Left ventricle myocardium inferior (tissue), 1 donor: ENCODE measurements around the gene OR2A2. TPM values are rescaled to one million over a fixed set of nuclear protein-coding genes. Genes with fewer than 3 reads are reported as not detected.

Experiments
- DNase-seq: peaks from one replicate; pipeline ENCODE4 v3.0.0-alpha.2; 2020
- H3K27ac ChIP-seq: fragments of 200-600 bp; replicated peaks from 2 replicates; pipeline ENCODE4 v1.8.0; 2021
- H3K27me3 ChIP-seq: fragments of 200-600 bp; 2 replicates; pipeline ENCODE4 v1.8.0; 2021; ENCODE audit warnings: low read depth
- H3K36me3 ChIP-seq: fragments of 200-600 bp; 2 replicates; pipeline ENCODE4 v1.8.0; 2021
- H3K4me1 ChIP-seq: fragments of 200-600 bp; 2 replicates; pipeline ENCODE4 v1.8.0; 2021
- H3K4me3 ChIP-seq: fragments of 200-600 bp; 2 replicates; pipeline ENCODE4 v1.8.0; 2021; ENCODE audit warnings: mild to moderate bottlenecking, moderate library complexity
- H3K9me3 ChIP-seq: fragments of 200-600 bp; replicated peaks from 2 replicates; pipeline ENCODE4 v1.8.0; 2021
- CTCF ChIP-seq: fragments of 200-600 bp; IDR thresholded peaks from 2 replicates; pipeline ENCODE4 v1.8.0; 2021; ENCODE audit warnings: antibody characterized with exemption, mild to moderate bottlenecking, borderline replicate concordance
- intact Hi-C: fragments of 100-400 bp; cut with micrococcal nuclease; formaldehyde crosslinking; loops from one replicate; pipeline ENCODE4 v1.11.0; 2022
- long read RNA-seq: library from polyadenylated mRNA; unstranded; transcript quantifications from one replicate; pipeline ENCODE4 v2.0.0, GENCODE V29; 2021
- total RNA-seq: library from RNA; stranded (reverse); fragmentation: NEBNext Ultra II Directional; extraction: Animal tissue kit (Norgen Biotek cat#: 25700); gene quantifications from one replicate; pipeline ENCODE4 v1.2.1, GENCODE V29; 2021
- donor health status: DM: no; HTN: yes; CAD: no; lungs with severe emphysema.

Gene OR2A2
- total RNA-seq, result not detected
- long read RNA-seq, result 0 reads

GRCh38 chr7:144109283-144109682, at the start of gene OR2A2:
Gene OR2A2, plus strand, starts transcription at chr7:144109583. Its CDS starts 0 bp downstream, at chr7:144109583.
- Histone ChIP-seq H3K9me3 (no peaks in the 10 kb centered on the region), H3K36me3 (no peaks in the 10 kb centered on the region), H3K27ac (no peak within 1 kb of the TSS), H3K4me1 (no peaks in the 10 kb centered on the region), H3K4me3 (no peak within 1 kb of the TSS), H3K27me3 (no peaks in the 10 kb centered on the region)
- no peak for DNase-seq
- TF ChIP-seq CTCF, result no peak
- intact Hi-C loops, result no loop called here

- DNase-seq, result no peak
- H3K27ac ChIP-seq, result no peak overlapping the region
- no peaks in the 10 kb centered on the region for H3K27me3 ChIP-seq
- no peaks in the 10 kb centered on the region for H3K4me1 ChIP-seq
- no peak for TF ChIP-seq CTCF
- no peaks in the 10 kb centered on the region for H3K36me3 ChIP-seq
- H3K9me3 ChIP-seq, result peaks cover 16% of the 10 kb centered on the region
- intact Hi-C loops, result no loop called here
- H3K4me3 ChIP-seq, result no peak overlapping the region
These were observed 45.7 kb upstream of the OR2A2 start for GRCh38 chr7:144063710-144064109.

- Histone ChIP-seq H3K9me3 (peaks cover 4% of the 10 kb centered on the region), H3K27me3 (no peaks in the 10 kb centered on the region), H3K36me3 (no peaks in the 10 kb centered on the region), H3K27ac (no peak within 1 kb of the TSS), H3K4me1 (no peaks in the 10 kb centered on the region), H3K4me3 (no peak within 1 kb of the TSS)
- DNase-seq, result no peak
- no peak for TF ChIP-seq CTCF
- intact Hi-C loops, result no loop called here
These were observed 39.9 kb upstream of the OR2A2 start, which contains the start of gene OR2A25 for GRCh38 chr7:144069511-144069910. Gene OR2A25, plus strand, starts transcription at chr7:144069811. Its CDS starts 4,409 bp downstream, at chr7:144074220.

- H3K27ac ChIP-seq, result no peak overlapping the region
- no peak for TF ChIP-seq CTCF
- no peak for DNase-seq
- H3K4me1 ChIP-seq, result no peaks in the 10 kb centered on the region
- H3K9me3 ChIP-seq, result peaks cover 4% of the 10 kb centered on the region
- H3K27me3 ChIP-seq, result no peaks in the 10 kb centered on the region
- intact Hi-C loops, result no loop called here
- no peak overlapping the region for H3K4me3 ChIP-seq
- no peaks in the 10 kb centered on the region for H3K36me3 ChIP-seq
These were observed 39.4 kb upstream of the OR2A2 start for GRCh38 chr7:144069953-144070352.

- H3K27ac ChIP-seq, result no peak overlapping the region
- no peak for TF ChIP-seq CTCF
- H3K9me3 ChIP-seq, result no peaks in the 10 kb centered on the region
- no peaks in the 10 kb centered on the region for H3K4me1 ChIP-seq
- no peaks in the 10 kb centered on the region for H3K27me3 ChIP-seq
- no peak overlapping the region for H3K4me3 ChIP-seq
- no peak for DNase-seq
- no peaks in the 10 kb centered on the region for H3K36me3 ChIP-seq
- intact Hi-C loops, result no loop called here
These were observed 35.0 kb upstream of the OR2A2 start for GRCh38 chr7:144074374-144074773.

GRCh38 chr7:144085978-144086377, 23.4 kb upstream of the OR2A2 start, which contains the start of gene OR2A12:
Gene OR2A12, plus strand, starts transcription at chr7:144086278. Its CDS starts 8,830 bp downstream, at chr7:144095108.
- H3K4me3 ChIP-seq, result no peak within 1 kb of the TSS
- intact Hi-C loops, result no loop called here
- no peaks in the 10 kb centered on the region for H3K4me1 ChIP-seq
- no peak for TF ChIP-seq CTCF
- DNase-seq, result no peak
- H3K27me3 ChIP-seq, result no peaks in the 10 kb centered on the region
- H3K9me3 ChIP-seq, result peaks cover 7% of the 10 kb centered on the region
- H3K36me3 ChIP-seq, result no peaks in the 10 kb centered on the region
- no peak within 1 kb of the TSS for H3K27ac ChIP-seq
